Measurements from ENCODE around the gene AMDHD2. TPM values are rescaled to one million over a fixed set of nuclear protein-coding genes. Genes with fewer than 3 reads are reported as not detected.
"Not testable (repeated sequence)": the region's sequence is repeated elsewhere in the genome, so short reads cannot be mapped to it uniquely, and the experiment has no call there.

AMDHD2 gene
- total and polyA plus RNA-seq, 2 of the 8 experiments (the other 6 are each of a cell fraction or from before 2014, with no cell fraction given): 43.0 to 54.6 TPM

DNA sequence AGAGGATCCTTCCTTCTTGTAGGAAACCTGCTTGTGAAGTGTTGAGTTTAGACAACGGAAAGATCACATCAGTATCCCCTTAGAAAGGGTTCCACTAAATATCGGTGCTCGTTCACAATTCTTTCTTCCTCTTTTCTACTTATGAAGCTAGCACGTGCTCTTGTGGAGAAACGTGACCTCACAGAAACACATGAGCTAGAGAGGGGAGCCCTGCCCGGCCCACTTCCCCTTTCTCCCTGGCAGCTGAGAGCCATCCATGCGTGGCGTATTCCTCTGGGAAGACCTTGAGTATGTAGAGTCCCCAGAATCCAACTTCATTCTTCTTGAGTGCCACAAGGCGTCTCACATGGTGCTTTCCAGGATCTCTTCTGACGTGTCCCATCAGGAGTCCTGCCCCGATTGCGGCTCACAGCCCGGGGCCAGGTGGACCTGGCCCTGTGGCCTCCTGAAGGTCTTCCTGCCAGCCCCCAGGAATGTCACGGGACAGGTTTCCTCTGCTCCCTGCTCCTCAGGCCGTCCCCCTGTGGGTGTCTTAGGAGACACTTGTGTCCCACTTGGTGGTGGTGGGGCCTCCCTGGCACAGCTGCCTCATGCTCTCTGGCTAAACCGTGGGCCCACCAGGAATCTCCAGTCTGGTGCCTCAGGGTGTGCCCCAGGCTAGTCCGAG lies 40.1 kb downstream of the AMDHD2 start:
- H3K4me3 ChIP-seq (ENCODE audit: extremely low read depth in 1 of 4, insufficient read depth in 2 of 4, low read depth in 3 of 4, low read length in 4 of 4); H4K8ac ChIP-seq (ENCODE audit: extremely low read depth, insufficient read depth, low read length); H4K91ac ChIP-seq (replicated peaks; ENCODE audit: insufficient read length, low read length); H3K27me3 ChIP-seq (replicated peaks in 1 of 4; ENCODE audit: control insufficient read depth in 3 of 4, extremely low read depth in 1 of 4, insufficient read depth in 3 of 4, low read length in 3 of 4); H3K9me3 ChIP-seq (ENCODE audit: insufficient read depth in 2 of 2, low read depth in 1 of 2, low read length in 1 of 2); H3K79me2 ChIP-seq (ENCODE audit: control insufficient read depth in 1 of 2, insufficient read depth in 2 of 2, low read length in 2 of 2); H3K18ac ChIP-seq (ENCODE audit: extremely low read depth, low read length); H2AK5ac ChIP-seq (ENCODE audit: low read depth, low read length); FAIRE-seq; H3K4me2 ChIP-seq (ENCODE audit: insufficient read depth in 1 of 2, low read depth in 2 of 2, low read length in 2 of 2); H2BK12ac ChIP-seq (ENCODE audit: low read depth, low read length); H3K4ac ChIP-seq (replicated peaks; ENCODE audit: insufficient read length, low read depth, low read length); H2BK15ac ChIP-seq (ENCODE audit: low read length); H4K5ac ChIP-seq (ENCODE audit: insufficient read length, low read depth, low read length); DNase-seq (ENCODE audit: low read depth in 1 of 2, low spot score in 2 of 2); H3K14ac ChIP-seq (ENCODE audit: insufficient read length); H3K23ac ChIP-seq (ENCODE audit: insufficient read length); H3K36me3 ChIP-seq (ENCODE audit: control insufficient read depth in 2 of 4, insufficient read depth in 4 of 4, low read length in 3 of 4); H2BK20ac ChIP-seq (ENCODE audit: low read length); H3K4me1 ChIP-seq (replicated peaks in 1 of 4; ENCODE audit: control insufficient read depth in 3 of 4, insufficient read depth in 4 of 4, low read length in 3 of 4); H3K27ac ChIP-seq (ENCODE audit: low read depth, low read length); H2BK120ac ChIP-seq (replicated peaks; ENCODE audit: low read depth, low read length); H4K20me1 ChIP-seq (replicated peaks in 1 of 2; ENCODE audit: control insufficient read depth in 1 of 2, insufficient read depth in 2 of 2, low read length in 2 of 2); H3K56ac ChIP-seq (replicated peaks; ENCODE audit: insufficient read length, low read depth, low read length); H3K23me2 ChIP-seq (ENCODE audit: low read depth, low read length); H3K9ac ChIP-seq (replicated peaks in 1 of 4; ENCODE audit: extremely low read depth in 1 of 4, low read depth in 3 of 4, low read length in 3 of 4); CTCF ChIA-PET (ENCODE audit: partially characterized antibody); H2BK5ac ChIP-seq (ENCODE audit: low read depth, low read length); H3K79me1 ChIP-seq (ENCODE audit: low read depth, low read length); POLR2A ChIA-PET (ENCODE audit: partially characterized antibody); H2AFZ ChIP-seq (ENCODE audit: low read length): not testable (repeated sequence)
- WGBS, 2 experiments (ENCODE audit: extremely low coverage in 1 of 2, insufficient coverage in 1 of 2, insufficient read length in 1 of 2, insufficient replicate concordance in 2 of 2, low coverage in 1 of 2, low lambda C conversion rate in 2 of 2, missing lambda C conversion rate in 1 of 2): 93% methylated on average over 4 of the region's 17 CpGs; no CpG with 5 or more reads in 1 of the 2 experiments

Data from H1 (cell line).